Heart left ventricle (tissue), 16 donors: ENCODE data around the gene ERC1. TPM values are rescaled to one million over a fixed set of nuclear protein-coding genes. Genes with fewer than 3 reads are reported as not detected.

Experiments used
- ATAC-seq, 4 donors: fragments of 200-7000 bp; cut with Tn5 transposase; one replicate each; pipeline ENCODE4 v1.9.1; 2020 to 2022; ENCODE audit warnings: moderate library complexity in 4 of 4, mild to moderate bottlenecking in 3 of 4, moderate number of reproducible peaks in 1 of 4
- DNase-seq, 5 donors: peaks; one replicate each; pipeline ENCODE4 v3.0.0-alpha.2; 2020
- H3K27ac ChIP-seq, 12 donors: fragments of 200-600 bp; sonication (generic) in 4 of 12; one replicate each; pipeline versions ENCODE4 v1.5.0 to v1.8.0; 2016 to 2022; ENCODE audit warnings: mild to moderate bottlenecking in 2 of 12
- H3K27me3 ChIP-seq, 9 donors: fragments of 200-600 bp; sonication (generic) in 2 of 9; one replicate each; pipeline versions ENCODE4 v1.5.1 to v1.8.0; 2016 to 2022; ENCODE audit warnings: mild to moderate bottlenecking in 3 of 9
- H3K36me3 ChIP-seq, 9 donors: fragments of 200-600 bp; sonication (generic) in 2 of 9; one replicate each; pipeline versions ENCODE4 v1.5.0 to v1.8.0; 2018 to 2022; ENCODE audit warnings: mild to moderate bottlenecking in 2 of 9
- H3K4me1 ChIP-seq, 12 donors: fragments of 200-600 bp; sonication (generic) in 4 of 12; one replicate each; pipeline versions ENCODE4 v1.5.0 to v1.8.0; 2016 to 2022; ENCODE audit warnings: mild to moderate bottlenecking in 3 of 12
- H3K4me3 ChIP-seq, 12 donors: fragments of 200-600 bp; sonication (generic) in 4 of 12; one replicate each; pipeline versions ENCODE4 v1.5.0 to v1.8.0; 2017 to 2022; ENCODE audit warnings: mild to moderate bottlenecking in 9 of 12, moderate library complexity in 4 of 12
- H3K9me3 ChIP-seq, 12 donors: fragments of 200-600 bp; sonication (generic) in 4 of 12; one replicate each; pipeline versions ENCODE4 v1.5.0 to v1.8.0; 2016 to 2022; ENCODE audit warnings: mild to moderate bottlenecking in 1 of 12
- POLR2A ChIP-seq, 2 donors: fragments of 450-650 bp; IDR thresholded peaks; one replicate each; pipeline ENCODE4 v1.6.1; 2017; ENCODE audit warnings: antibody characterized with exemption in 2 of 2, mild to moderate bottlenecking in 2 of 2, moderate library complexity in 2 of 2
- WGBS, 4 donors: extraction: QIAGEN DNeasy Blood & Tissue Kit in 2 of 4; methylation state at CpG; one replicate each; pipeline versions ENCODE4 v1.1.5 to v1.1.7; 2013 to 2018; 5-methylcytosine and 5-hydroxymethylcytosine counted together
- intact Hi-C, 10 donors: fragments of 100-400 bp; cut with DNase I; formaldehyde crosslinking; loops; one replicate each; pipeline versions ENCODE4 v1.11.1 to v1.14.2; 2022
- long read RNA-seq, 3 donors: library from polyadenylated mRNA; unstranded; transcript quantifications; one replicate each; pipeline ENCODE4 v2.0.0, GENCODE V29; 2020 to 2021
- polyA plus RNA-seq, 2 donors: library from polyadenylated mRNA; stranded (reverse); fragments of 200-250 nt; gene quantifications; one replicate each; pipeline ENCODE4 v1.2.3, GENCODE V29; 2013
- total RNA-seq, 9 donors: library from RNA; depleted of rRNA in 2 of 9; stranded (reverse); fragments of >200 nt in 2 of 9; fragmentation: NEBNext Ultra II Directional in 3 of 9; extraction: Animal tissue kit (Norgen Biotek cat#: 25700) in 3 of 9; gene quantifications; one replicate each; pipeline versions ENCODE4 v1.1.0 to v1.2.4, GENCODE V29; 2016 to 2023
- TF ChIP-seq, protein P1 (sequence below), 12 donors: fragments of 200-600 bp; sonication (generic) in 4 of 12; IDR thresholded peaks; one replicate each; pipeline versions ENCODE4 v1.5.0 to v1.8.0; 2018 to 2022; ENCODE audit warnings: antibody characterized with exemption in 12 of 12, mild to moderate bottlenecking in 5 of 12
- donor health status: ischemic (EF 13 %, LVEDD 7.1; RV severe dilation, severe dysfunction).
- donor health status: healthy with polysubstance abuse.
- donor health status: DM: no; HTN: yes; CAD: no.
- donor health status: DM: no; HTN: no; CAD: no.
- donor health status: ischemic (EF 25% LVEDD 6.9; RV normal size, moderate dysfunction).
- donor health status: ischemic (EF 25% LVEDD 5.7; RV mildly dilated, moderate dysfunction).
- donor health status: healthy.
- donor health status: DM: yes; HTN: yes; CAD: no.
- donor health status: ischemic (EF 35%, LVEDD 5.7; RV mildly dilated, moderate dysfunction).
- donor health status: nonischemic (EF 11% LVEDD 7.7; RV severe dilation, severe dysfunction).
- donor health status: DM: yes; HTN: yes; CAD: no.
- donor health status: PGD.
- donor health status: ischemic (EF 29% LVEDD 5.4; RV normal size, mild dysfunction).
- donor health status: nonischemic (EF 23%, LVEDD 6.1; RV moderate dilation, normal function).

ERC1 gene
- 10 to 100 TPM; 36.0 to 84.0 (median 52.8) TPM for total RNA-seq
- 10 to 100 TPM; 13.5 to 20.9 TPM for polyA plus RNA-seq
- long read RNA-seq, donor 1, partial matches to known transcripts: 18 of 38 reads
- long read RNA-seq, donor 1, other reads (novel, unspliced or antisense): 20 of 38 reads
- long read RNA-seq, donor 2, full-length matches to known transcripts: 5 of 126 reads
- long read RNA-seq, donor 2, partial matches to known transcripts: 83 of 126 reads
- long read RNA-seq, donor 2, other reads (novel, unspliced or antisense): 38 of 126 reads
- long read RNA-seq, donor 3, partial matches to known transcripts: 20 of 39 reads
- long read RNA-seq, donor 3, other reads (novel, unspliced or antisense): 19 of 39 reads

DNA sequence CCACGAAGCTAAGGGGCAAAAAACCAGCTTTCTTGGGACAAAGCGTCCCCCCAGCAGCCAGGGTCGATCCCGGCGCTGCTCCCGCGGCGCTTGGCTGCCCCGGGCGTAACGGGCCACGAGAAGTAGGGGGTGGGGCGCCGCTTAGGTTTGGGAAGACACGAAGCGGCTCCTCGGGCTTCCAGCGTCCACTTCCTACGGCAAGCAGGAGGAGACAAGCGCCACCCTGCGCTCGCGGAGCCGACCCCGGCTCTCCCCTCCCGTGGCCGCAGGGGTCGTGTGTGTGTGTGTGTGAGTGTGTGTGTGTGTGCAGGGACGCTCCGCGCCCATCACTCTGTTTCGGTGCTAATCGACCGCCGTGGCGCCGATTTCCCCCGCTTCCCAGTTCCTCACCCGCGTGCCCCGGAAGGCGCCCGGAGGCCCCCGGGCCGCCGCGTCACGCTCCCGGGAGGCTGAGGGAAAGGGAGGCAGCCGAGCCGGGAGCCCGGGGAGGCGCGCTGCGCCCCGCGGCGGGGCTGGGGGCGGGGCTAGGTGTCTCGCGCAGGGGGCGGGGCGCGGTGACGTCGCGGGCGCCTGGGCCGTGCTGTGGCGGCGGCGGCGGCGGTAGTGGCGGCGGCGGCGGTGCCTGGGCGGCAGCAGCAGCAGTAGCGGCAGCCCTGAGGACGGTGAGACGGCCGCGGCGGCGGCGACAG is at the start of gene ERC1:
ERC1 (plus strand) TSS at position 563 of the 689 bp plus-strand sequence. CDS start 36,681 bp downstream, outside the sequence.
- intact Hi-C loops: loop anchor here in 7 of 10 donors (2.0 to 10.0 kb wide), 10 partner anchors 39 to 604 kb away; partner anchors contain the start of genes RAD52 (in 3 of the 7) and FBXL14 (in 2 of the 7)
- no peaks in the 10 kb centered on the region for H3K9me3 ChIP-seq
- peak; percentile 79 to 98 (median 94) for ATAC-seq
- peak in 1 of 2 donors; percentile 62 for TF ChIP-seq POLR2A (IDR thresholded peaks at IDR 0.05)
- TF ChIP-seq, protein P1, sequence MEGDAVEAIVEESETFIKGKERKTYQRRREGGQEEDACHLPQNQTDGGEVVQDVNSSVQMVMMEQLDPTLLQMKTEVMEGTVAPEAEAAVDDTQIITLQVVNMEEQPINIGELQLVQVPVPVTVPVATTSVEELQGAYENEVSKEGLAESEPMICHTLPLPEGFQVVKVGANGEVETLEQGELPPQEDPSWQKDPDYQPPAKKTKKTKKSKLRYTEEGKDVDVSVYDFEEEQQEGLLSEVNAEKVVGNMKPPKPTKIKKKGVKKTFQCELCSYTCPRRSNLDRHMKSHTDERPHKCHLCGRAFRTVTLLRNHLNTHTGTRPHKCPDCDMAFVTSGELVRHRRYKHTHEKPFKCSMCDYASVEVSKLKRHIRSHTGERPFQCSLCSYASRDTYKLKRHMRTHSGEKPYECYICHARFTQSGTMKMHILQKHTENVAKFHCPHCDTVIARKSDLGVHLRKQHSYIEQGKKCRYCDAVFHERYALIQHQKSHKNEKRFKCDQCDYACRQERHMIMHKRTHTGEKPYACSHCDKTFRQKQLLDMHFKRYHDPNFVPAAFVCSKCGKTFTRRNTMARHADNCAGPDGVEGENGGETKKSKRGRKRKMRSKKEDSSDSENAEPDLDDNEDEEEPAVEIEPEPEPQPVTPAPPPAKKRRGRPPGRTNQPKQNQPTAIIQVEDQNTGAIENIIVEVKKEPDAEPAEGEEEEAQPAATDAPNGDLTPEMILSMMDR (IDR thresholded peaks at IDR 0.05): peak in 2 of 12 donors; percentile 11 to 22
- no peaks in the 10 kb centered on the region for H3K27me3 ChIP-seq
- DNase-seq: peak; percentile 92 to 94 (median 93)
- peak within 1 kb of the TSS; percentile 72 to 97 (median 91) for H3K4me3 ChIP-seq
- no peaks in the 10 kb centered on the region for H3K36me3 ChIP-seq
- peaks cover 0 to 42% (median 30%) of the 10 kb centered on the region in 12 donors for H3K4me1 ChIP-seq
- WGBS, 4 donors: 0 to 1% (median 0%) methylated on average over 22 to 87 of the region's 87 CpGs
- H3K27ac ChIP-seq: peak within 1 kb of the TSS; percentile 88 to 99 (median 97)

DNA sequence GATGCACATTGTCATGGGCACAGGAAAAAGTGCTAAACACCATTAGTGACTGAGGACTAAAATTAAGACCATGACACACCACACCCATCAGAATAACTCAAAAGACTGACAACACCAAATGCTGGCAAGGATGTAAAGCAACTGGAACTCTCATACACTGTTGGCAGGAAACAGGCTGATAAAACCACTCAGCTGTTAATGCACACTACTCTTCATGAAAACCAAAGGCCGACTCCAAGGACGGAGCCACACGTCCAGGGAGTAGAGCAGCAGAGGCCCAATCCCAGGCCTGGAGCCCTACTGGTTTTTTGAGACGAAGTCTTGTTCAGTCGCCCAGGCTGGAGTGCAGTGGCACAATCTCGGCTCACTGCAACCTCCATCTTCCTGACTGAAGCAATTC is 48.0 kb upstream of the ERC1 start:
- H3K36me3 ChIP-seq: peaks cover 0 to 49% (median 33%) of the 10 kb centered on the region in 9 donors
- 41 to 77% (median 51%) methylated on average over 6 of the region's 6 CpGs for WGBS, 4 donors
- H3K4me1 ChIP-seq: peaks cover 0 to 13% (median 6%) of the 10 kb centered on the region in 12 donors
- DNase-seq: peak in 2 of 5 donors; percentile 37 to 42
- peak overlapping the region in 9 of 12 donors; percentile 17 to 69 (median 47) for H3K27ac ChIP-seq
- H3K27me3 ChIP-seq: no peaks in the 10 kb centered on the region
- intact Hi-C loops: no loop called here
- ATAC-seq: peak; percentile 79 to 95 (median 91)
- TF ChIP-seq POLR2A (IDR thresholded peaks at IDR 0.05): no peak
- no peaks in the 10 kb centered on the region for H3K9me3 ChIP-seq
- no peak overlapping the region for H3K4me3 ChIP-seq

DNA sequence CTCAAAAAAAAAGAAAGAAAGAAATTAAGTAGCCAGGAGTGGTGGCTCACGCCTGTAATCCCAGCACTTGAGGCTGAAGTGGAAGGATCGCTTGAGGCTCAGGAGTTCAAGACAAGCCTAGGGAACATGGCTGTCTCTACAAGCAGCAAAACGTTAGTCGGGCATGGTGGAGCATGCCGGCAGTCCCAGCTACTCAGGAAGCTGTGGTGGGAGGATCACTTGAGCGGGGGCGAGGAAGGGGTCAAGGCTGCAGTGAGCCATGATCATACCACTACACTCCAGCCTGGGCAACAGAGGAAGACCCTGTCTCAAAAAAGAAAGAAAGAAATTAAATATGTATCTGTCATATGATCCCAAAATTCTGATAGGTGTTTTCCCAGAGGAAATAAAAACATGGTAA is 46.8 kb upstream of the ERC1 start:
- 68 to 75% (median 73%) methylated on average over 7 of the region's 7 CpGs for WGBS, 4 donors
- TF ChIP-seq, protein P1 (IDR thresholded peaks at IDR 0.05): no peak
- no peak for TF ChIP-seq POLR2A (IDR thresholded peaks at IDR 0.05)
- DNase-seq (no peak), ATAC-seq (no peak)
- Histone ChIP-seq H3K9me3 (no peaks in the 10 kb centered on the region), H3K36me3 (peaks cover 0 to 47% (median 30%) of the 10 kb centered on the region in 9 donors), H3K4me3 (no peak overlapping the region), H3K4me1 (peaks cover 0 to 21% (median 13%) of the 10 kb centered on the region in 12 donors), H3K27me3 (no peaks in the 10 kb centered on the region), H3K27ac (no peak overlapping the region)
- intact Hi-C loops: loop anchor here in 1 of 10 donors (2.0 kb wide), 1 partner anchor 375 kb away; no protein-coding TSS in a partner anchor

DNA sequence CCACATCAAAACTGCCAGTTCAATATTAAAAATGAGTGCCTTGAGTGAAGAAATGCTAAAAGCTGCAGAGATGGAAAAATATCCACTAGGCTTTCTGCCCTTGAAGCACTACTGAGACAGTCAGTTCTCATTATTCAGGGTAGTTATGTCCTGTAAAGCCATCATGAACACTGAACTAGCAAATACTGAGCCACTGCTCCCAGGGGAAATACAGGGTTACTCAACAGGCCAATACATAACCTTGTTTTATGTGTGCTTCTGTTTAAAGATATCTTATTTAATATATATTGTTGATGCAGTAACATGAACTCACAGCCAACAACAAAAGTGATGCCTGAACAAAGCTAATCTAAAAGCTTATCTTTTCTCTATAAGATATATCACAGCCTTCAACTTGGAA is 44.8 kb upstream of the ERC1 start:
- H3K4me1 ChIP-seq: peaks cover 0 to 21% (median 14%) of the 10 kb centered on the region in 12 donors
- H3K36me3 ChIP-seq: peaks cover 0 to 29% (median 19%) of the 10 kb centered on the region in 9 donors
- no peaks in the 10 kb centered on the region for H3K9me3 ChIP-seq
- no peaks in the 10 kb centered on the region for H3K27me3 ChIP-seq
- intact Hi-C loops: loop anchor here in 6 of 10 donors (5.0 kb wide), 6 partner anchors 46 to 646 kb away; partner anchors contain the start of genes WNK1 (in 2 of the 6), ERC1 (in 1 of the 6) and FBXL14 (in 1 of the 6)
- ATAC-seq (no peak), DNase-seq (no peak)
- no peak overlapping the region for H3K4me3 ChIP-seq
- H3K27ac ChIP-seq: no peak overlapping the region
- TF ChIP-seq POLR2A (IDR thresholded peaks at IDR 0.05): no peak
